ENCODE results near the gene ADAMTSL1.

Gene ADAMTSL1

GRCh38 chr9:18783909-18784308, 310.0 kb downstream of the ADAMTSL1 start:
- no peak for DNase-seq

GRCh38 chr9:18785604-18786003, 311.7 kb downstream of the ADAMTSL1 start:
- no peak for DNase-seq

- DNase-seq: no peak
Measured at GRCh38 chr9:18786196-18786595, 312.2 kb downstream of the ADAMTSL1 start.

GRCh38 chr9:18786911-18787650, 313.1 kb downstream of the ADAMTSL1 start:
- DNase-seq: no peak

GRCh38 chr9:18788256-18788655, 314.3 kb downstream of the ADAMTSL1 start:
- no peak for DNase-seq

- DNase-seq: no peak
Measured at GRCh38 chr9:18791074-18791473, 317.1 kb downstream of the ADAMTSL1 start.

- no peak for DNase-seq
Measured at GRCh38 chr9:18793122-18793521, 319.2 kb downstream of the ADAMTSL1 start.

- DNase-seq: no peak
Measured at GRCh38 chr9:18795947-18796671, 322.2 kb downstream of the ADAMTSL1 start.

- no peak for DNase-seq
Measured at GRCh38 chr9:18796696-18797270, 322.8 kb downstream of the ADAMTSL1 start.

- DNase-seq: no peak
Measured at GRCh38 chr9:18798106-18798505, 324.2 kb downstream of the ADAMTSL1 start.

GRCh38 chr9:18798508-18799290, 324.7 kb downstream of the ADAMTSL1 start:
- DNase-seq: no peak

GRCh38 chr9:18799428-18799827, 325.5 kb downstream of the ADAMTSL1 start:
- no peak for DNase-seq

GRCh38 chr9:18800579-18800978, 326.6 kb downstream of the ADAMTSL1 start:
- DNase-seq: no peak

GRCh38 chr9:18805386-18805785, 331.4 kb downstream of the ADAMTSL1 start:
- DNase-seq: no peak

GRCh38 chr9:18806232-18807080, 332.5 kb downstream of the ADAMTSL1 start:
- no peak for DNase-seq

GRCh38 chr9:18810581-18810980, 336.6 kb downstream of the ADAMTSL1 start:
- no peak for DNase-seq

GRCh38 chr9:18811171-18811570, 337.2 kb downstream of the ADAMTSL1 start:
- DNase-seq: no peak

- DNase-seq: no peak
Measured at GRCh38 chr9:18819418-18819817, 345.5 kb downstream of the ADAMTSL1 start.

GRCh38 chr9:18820566-18821095, 346.7 kb downstream of the ADAMTSL1 start:
- no peak for DNase-seq

GRCh38 chr9:18821788-18822187, 347.8 kb downstream of the ADAMTSL1 start:
- peak in 1 of 2 experiments; percentile 12 for DNase-seq

GRCh38 chr9:18822850-18823249, 348.9 kb downstream of the ADAMTSL1 start:
- DNase-seq: no peak

GRCh38 chr9:18824095-18824666, 350.2 kb downstream of the ADAMTSL1 start:
- no peak for DNase-seq
